ENCODE measurements around the gene CNTNAP2. TPM values are rescaled to one million over a fixed set of nuclear protein-coding genes. Genes with fewer than 3 reads are reported as not detected.

CNTNAP2 gene
- total and polyA plus RNA-seq, 2 of the 8 experiments (the other 6 are each of a cell fraction or from before 2014, with no cell fraction given) = 27.9 to 71.0 TPM

- Histone ChIP-seq H3K36me3 (ENCODE audit: control insufficient read depth in 2 of 4, insufficient read depth in 4 of 4, low read length in 3 of 4) (peaks cover 0 to 4% (median 0%) of the 10 kb centered on the region in 4 experiments; a peak in 2 of 8 replicates), H3K9ac (replicated peaks in 1 of 4; ENCODE audit: extremely low read depth in 1 of 4, low read depth in 3 of 4, low read length in 3 of 4) (no peak overlapping the region), H4K91ac (replicated peaks; ENCODE audit: insufficient read length, low read length) (no peak overlapping the region), H4K5ac (ENCODE audit: insufficient read length, low read depth, low read length) (no peak overlapping the region), H3K4me1 (replicated peaks in 1 of 4; ENCODE audit: control insufficient read depth in 3 of 4, insufficient read depth in 4 of 4, low read length in 3 of 4) (no peaks in the 10 kb centered on the region), H2BK20ac (ENCODE audit: low read length) (no peak overlapping the region), H4K8ac (ENCODE audit: extremely low read depth, insufficient read depth, low read length) (no peak overlapping the region), H2BK120ac (replicated peaks; ENCODE audit: low read depth, low read length) (no peak overlapping the region), H3K27me3 (replicated peaks in 1 of 4; ENCODE audit: control insufficient read depth in 3 of 4, extremely low read depth in 1 of 4, insufficient read depth in 3 of 4, low read length in 3 of 4) (no peaks in the 10 kb centered on the region), H3K79me2 (ENCODE audit: control insufficient read depth in 1 of 2, insufficient read depth in 2 of 2, low read length in 2 of 2) (no peaks in the 10 kb centered on the region), H3K4me3 (ENCODE audit: extremely low read depth in 1 of 4, insufficient read depth in 2 of 4, low read depth in 3 of 4, low read length in 4 of 4) (no peak overlapping the region), H3K14ac (ENCODE audit: insufficient read length) (no peak overlapping the region), H4K20me1 (replicated peaks in 1 of 2; ENCODE audit: control insufficient read depth in 1 of 2, insufficient read depth in 2 of 2, low read length in 2 of 2) (peaks cover 0 to 1% of the 10 kb centered on the region in 2 experiments), H2BK12ac (ENCODE audit: low read depth, low read length) (no peak overlapping the region), H3K18ac (ENCODE audit: extremely low read depth, low read length) (no peak overlapping the region), H3K56ac (replicated peaks; ENCODE audit: insufficient read length, low read depth, low read length) (no peak overlapping the region), H3K23ac (ENCODE audit: insufficient read length) (no peak overlapping the region), H2BK5ac (ENCODE audit: low read depth, low read length) (no peak overlapping the region), H3K4ac (replicated peaks; ENCODE audit: insufficient read length, low read depth, low read length) (no peak overlapping the region), H3K9me3 (ENCODE audit: insufficient read depth in 2 of 2, low read depth in 1 of 2, low read length in 1 of 2) (no peaks in the 10 kb centered on the region), H2AK5ac (ENCODE audit: low read depth, low read length) (no peak overlapping the region), H2BK15ac (ENCODE audit: low read length) (no peak overlapping the region), H3K23me2 (ENCODE audit: low read depth, low read length) (no peaks in the 10 kb centered on the region), H3K79me1 (ENCODE audit: low read depth, low read length) (no peaks in the 10 kb centered on the region), H3K4me2 (ENCODE audit: insufficient read depth in 1 of 2, low read depth in 2 of 2, low read length in 2 of 2) (no peak overlapping the region), H3K27ac (ENCODE audit: low read depth, low read length) (no peak overlapping the region), H2AFZ (ENCODE audit: low read length) (no peak overlapping the region)
- DNase-seq (ENCODE audit: low read depth in 1 of 2, low spot score in 2 of 2) (no peak), FAIRE-seq (no peak)
- TF ChIP-seq CEBPB (IDR thresholded peaks at IDR 0.05; ENCODE audit: low read depth, low read length) (no peak), TAF7 (optimal IDR thresholded peaks at IDR 0.05; ENCODE audit: borderline replicate concordance, low read depth, low read length) (no peak), MAFK (IDR thresholded peaks at IDR 0.05; ENCODE audit: low read depth, low read length) (peak; percentile 40; the same call in 1 of the 2 replicates)
- WGBS, 2 experiments (ENCODE audit: extremely low coverage in 1 of 2, insufficient coverage in 1 of 2, insufficient read length in 1 of 2, insufficient replicate concordance in 2 of 2, low coverage in 1 of 2, low lambda C conversion rate in 2 of 2, missing lambda C conversion rate in 1 of 2) = 89% methylated on average over 4 of the region's 4 CpGs; no CpG with 5 or more reads in 1 of the 2 experiments
- POLR2A ChIA-PET (ENCODE audit: partially characterized antibody) = no interaction called here
- CTCF ChIA-PET (ENCODE audit: partially characterized antibody) = no interaction called here
Measured at GRCh38 chr7:146214842-146215241, 98.2 kb downstream of the CNTNAP2 start.
